ENCODE measurements around the gene TRIO.

DNA sequence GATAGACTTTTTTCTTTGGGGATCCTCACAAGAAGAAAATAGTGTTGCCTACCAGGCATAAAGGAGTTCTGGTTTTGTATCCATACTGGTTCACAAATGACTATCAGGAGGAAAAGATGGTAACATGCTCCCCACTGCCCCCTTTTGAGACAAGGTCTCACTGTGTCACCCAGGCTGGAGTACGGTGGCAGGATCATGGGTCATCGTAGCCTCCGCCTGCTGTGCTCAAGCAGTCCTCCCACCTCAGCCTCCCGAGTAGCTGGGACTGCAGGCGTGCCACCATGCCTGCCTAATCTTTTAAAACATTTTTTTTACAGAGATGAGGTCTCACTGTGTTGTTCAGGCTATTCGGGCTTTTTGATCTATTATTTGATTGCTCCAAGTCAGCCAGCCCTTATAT is 99.3 kb downstream of the TRIO start:
- no peak for TF ChIP-seq ZBTB48 (tag by site-specific recombination; IDR thresholded peaks at IDR 0.05)
- TF ChIP-seq, protein P1, sequence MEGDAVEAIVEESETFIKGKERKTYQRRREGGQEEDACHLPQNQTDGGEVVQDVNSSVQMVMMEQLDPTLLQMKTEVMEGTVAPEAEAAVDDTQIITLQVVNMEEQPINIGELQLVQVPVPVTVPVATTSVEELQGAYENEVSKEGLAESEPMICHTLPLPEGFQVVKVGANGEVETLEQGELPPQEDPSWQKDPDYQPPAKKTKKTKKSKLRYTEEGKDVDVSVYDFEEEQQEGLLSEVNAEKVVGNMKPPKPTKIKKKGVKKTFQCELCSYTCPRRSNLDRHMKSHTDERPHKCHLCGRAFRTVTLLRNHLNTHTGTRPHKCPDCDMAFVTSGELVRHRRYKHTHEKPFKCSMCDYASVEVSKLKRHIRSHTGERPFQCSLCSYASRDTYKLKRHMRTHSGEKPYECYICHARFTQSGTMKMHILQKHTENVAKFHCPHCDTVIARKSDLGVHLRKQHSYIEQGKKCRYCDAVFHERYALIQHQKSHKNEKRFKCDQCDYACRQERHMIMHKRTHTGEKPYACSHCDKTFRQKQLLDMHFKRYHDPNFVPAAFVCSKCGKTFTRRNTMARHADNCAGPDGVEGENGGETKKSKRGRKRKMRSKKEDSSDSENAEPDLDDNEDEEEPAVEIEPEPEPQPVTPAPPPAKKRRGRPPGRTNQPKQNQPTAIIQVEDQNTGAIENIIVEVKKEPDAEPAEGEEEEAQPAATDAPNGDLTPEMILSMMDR (tag by site-specific recombination; IDR thresholded peaks at IDR 0.05): no peak
- no peak for TF ChIP-seq BCL11A (tag by site-specific recombination; IDR thresholded peaks at IDR 0.05; ENCODE audit: low read depth)
- no peak for TF ChIP-seq HOXA7 (CRISPR knock-in tag; IDR thresholded peaks at IDR 0.05; ENCODE audit: borderline replicate concordance)
- TF ChIP-seq ZNF302 (tag by site-specific recombination; IDR thresholded peaks at IDR 0.05; ENCODE audit: low read depth): no peak
- TF ChIP-seq, protein P2, sequence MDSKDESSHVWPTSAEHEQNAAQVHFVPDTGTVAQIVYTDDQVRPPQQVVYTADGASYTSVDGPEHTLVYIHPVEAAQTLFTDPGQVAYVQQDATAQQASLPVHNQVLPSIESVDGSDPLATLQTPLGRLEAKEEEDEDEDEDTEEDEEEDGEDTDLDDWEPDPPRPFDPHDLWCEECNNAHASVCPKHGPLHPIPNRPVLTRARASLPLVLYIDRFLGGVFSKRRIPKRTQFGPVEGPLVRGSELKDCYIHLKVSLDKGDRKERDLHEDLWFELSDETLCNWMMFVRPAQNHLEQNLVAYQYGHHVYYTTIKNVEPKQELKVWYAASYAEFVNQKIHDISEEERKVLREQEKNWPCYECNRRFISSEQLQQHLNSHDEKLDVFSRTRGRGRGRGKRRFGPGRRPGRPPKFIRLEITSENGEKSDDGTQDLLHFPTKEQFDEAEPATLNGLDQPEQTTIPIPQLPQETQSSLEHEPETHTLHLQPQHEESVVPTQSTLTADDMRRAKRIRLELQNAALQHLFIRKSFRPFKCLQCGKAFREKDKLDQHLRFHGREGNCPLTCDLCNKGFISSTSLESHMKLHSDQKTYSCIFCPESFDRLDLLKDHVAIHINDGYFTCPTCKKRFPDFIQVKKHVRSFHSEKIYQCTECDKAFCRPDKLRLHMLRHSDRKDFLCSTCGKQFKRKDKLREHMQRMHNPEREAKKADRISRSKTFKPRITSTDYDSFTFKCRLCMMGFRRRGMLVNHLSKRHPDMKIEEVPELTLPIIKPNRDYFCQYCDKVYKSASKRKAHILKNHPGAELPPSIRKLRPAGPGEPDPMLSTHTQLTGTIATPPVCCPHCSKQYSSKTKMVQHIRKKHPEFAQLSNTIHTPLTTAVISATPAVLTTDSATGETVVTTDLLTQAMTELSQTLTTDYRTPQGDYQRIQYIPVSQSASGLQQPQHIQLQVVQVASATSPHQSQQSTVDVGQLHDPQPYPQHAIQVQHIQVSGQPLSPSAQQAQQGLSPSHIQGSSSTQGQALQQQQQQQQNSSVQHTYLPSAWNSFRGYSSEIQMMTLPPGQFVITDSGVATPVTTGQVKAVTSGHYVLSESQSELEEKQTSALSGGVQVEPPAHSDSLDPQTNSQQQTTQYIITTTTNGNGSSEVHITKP (tag by site-specific recombination; IDR thresholded peaks at IDR 0.05): no peak
- TF ChIP-seq ZNF211 (tag by site-specific recombination; IDR thresholded peaks at IDR 0.05; ENCODE audit: low read depth): no peak
- TF ChIP-seq, protein P3, sequence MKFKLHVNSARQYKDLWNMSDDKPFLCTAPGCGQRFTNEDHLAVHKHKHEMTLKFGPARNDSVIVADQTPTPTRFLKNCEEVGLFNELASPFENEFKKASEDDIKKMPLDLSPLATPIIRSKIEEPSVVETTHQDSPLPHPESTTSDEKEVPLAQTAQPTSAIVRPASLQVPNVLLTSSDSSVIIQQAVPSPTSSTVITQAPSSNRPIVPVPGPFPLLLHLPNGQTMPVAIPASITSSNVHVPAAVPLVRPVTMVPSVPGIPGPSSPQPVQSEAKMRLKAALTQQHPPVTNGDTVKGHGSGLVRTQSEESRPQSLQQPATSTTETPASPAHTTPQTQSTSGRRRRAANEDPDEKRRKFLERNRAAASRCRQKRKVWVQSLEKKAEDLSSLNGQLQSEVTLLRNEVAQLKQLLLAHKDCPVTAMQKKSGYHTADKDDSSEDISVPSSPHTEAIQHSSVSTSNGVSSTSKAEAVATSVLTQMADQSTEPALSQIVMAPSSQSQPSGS (tag by site-specific recombination; IDR thresholded peaks at IDR 0.05; ENCODE audit: low read depth): no peak
- no peak for TF ChIP-seq ZNF670 (tag by site-specific recombination; IDR thresholded peaks at IDR 0.05; ENCODE audit: low read depth)
- no peak for TF ChIP-seq ZNF561 (tag by site-specific recombination; IDR thresholded peaks at IDR 0.05; ENCODE audit: borderline replicate concordance)
- TF ChIP-seq ZNF677 (tag by site-specific recombination; IDR thresholded peaks at IDR 0.05): no peak
- TF ChIP-seq, protein P4, sequence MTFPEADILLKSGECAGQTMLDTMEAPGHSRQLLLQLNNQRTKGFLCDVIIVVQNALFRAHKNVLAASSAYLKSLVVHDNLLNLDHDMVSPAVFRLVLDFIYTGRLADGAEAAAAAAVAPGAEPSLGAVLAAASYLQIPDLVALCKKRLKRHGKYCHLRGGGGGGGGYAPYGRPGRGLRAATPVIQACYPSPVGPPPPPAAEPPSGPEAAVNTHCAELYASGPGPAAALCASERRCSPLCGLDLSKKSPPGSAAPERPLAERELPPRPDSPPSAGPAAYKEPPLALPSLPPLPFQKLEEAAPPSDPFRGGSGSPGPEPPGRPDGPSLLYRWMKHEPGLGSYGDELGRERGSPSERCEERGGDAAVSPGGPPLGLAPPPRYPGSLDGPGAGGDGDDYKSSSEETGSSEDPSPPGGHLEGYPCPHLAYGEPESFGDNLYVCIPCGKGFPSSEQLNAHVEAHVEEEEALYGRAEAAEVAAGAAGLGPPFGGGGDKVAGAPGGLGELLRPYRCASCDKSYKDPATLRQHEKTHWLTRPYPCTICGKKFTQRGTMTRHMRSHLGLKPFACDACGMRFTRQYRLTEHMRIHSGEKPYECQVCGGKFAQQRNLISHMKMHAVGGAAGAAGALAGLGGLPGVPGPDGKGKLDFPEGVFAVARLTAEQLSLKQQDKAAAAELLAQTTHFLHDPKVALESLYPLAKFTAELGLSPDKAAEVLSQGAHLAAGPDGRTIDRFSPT (tag by site-specific recombination; IDR thresholded peaks at IDR 0.05): no peak
- no peak for TF ChIP-seq YY1 (tag by site-specific recombination; IDR thresholded peaks at IDR 0.05)
